Stimulated activated CD4-positive, alpha-beta T cell treated with anti-CD3 and anti-CD28 coated beads, Interleukin-4, amount 100 ng/mL, for 24 hours (primary cell): ENCODE data around the gene TCF3.
"Not testable (repeated sequence)": the region's sequence is repeated elsewhere in the genome, so short reads cannot be mapped to it uniquely, and the experiment has no call there.

ENCODE experiments used
- DNase-seq: peaks from one replicate; pipeline ENCODE4 v3.0.0-alpha.2; 2020

TCF3 gene

GRCh38 chr19:1650650-1651567, 1.5 kb downstream of the TCF3 start:
- DNase-seq, result peak; percentile 60

GRCh38 chr19:1649706-1650649, 2.4 kb downstream of the TCF3 start:
- DNase-seq, result no peak

GRCh38 chr19:1648920-1649541, 3.4 kb downstream of the TCF3 start:
- peak; percentile 24 for DNase-seq

- no peak for DNase-seq
Measured at GRCh38 chr19:1648459-1648849, 4.0 kb downstream of the TCF3 start.

GRCh38 chr19:1647501-1648458, 4.6 kb downstream of the TCF3 start:
- DNase-seq, result no peak

- DNase-seq, result no peak
Measured at GRCh38 chr19:1646659-1647453, 5.6 kb downstream of the TCF3 start.

GRCh38 chr19:1646149-1646548, 6.3 kb downstream of the TCF3 start:
- DNase-seq, result no peak

- no peak for DNase-seq
Measured at GRCh38 chr19:1645299-1645698, 7.1 kb downstream of the TCF3 start.

GRCh38 chr19:1644070-1644469, 8.3 kb downstream of the TCF3 start:
- no peak for DNase-seq

- DNase-seq, result not testable (repeated sequence)
Measured at GRCh38 chr19:1640893-1641448, 11.4 kb downstream of the TCF3 start.

- DNase-seq, result no peak
Measured at GRCh38 chr19:1636325-1637236, 15.8 kb downstream of the TCF3 start.

GRCh38 chr19:1634938-1635243, 17.5 kb downstream of the TCF3 start:
- DNase-seq, result no peak

GRCh38 chr19:1634242-1634937, 18.0 kb downstream of the TCF3 start:
- no peak for DNase-seq

- no peak for DNase-seq
Measured at GRCh38 chr19:1633269-1633826, 19.1 kb downstream of the TCF3 start.

GRCh38 chr19:1632462-1633268, 19.8 kb downstream of the TCF3 start:
- DNase-seq, result no peak

- no peak for DNase-seq
Measured at GRCh38 chr19:1631557-1632100, 20.8 kb downstream of the TCF3 start.

- DNase-seq, result no peak
Measured at GRCh38 chr19:1630811-1631210, 21.6 kb downstream of the TCF3 start.

- DNase-seq, result no peak
Measured at GRCh38 chr19:1630012-1630411, 22.4 kb downstream of the TCF3 start.
